Measurements from ENCODE around the gene HERC4. TPM values are rescaled to one million over a fixed set of nuclear protein-coding genes. Genes with fewer than 3 reads are reported as not detected.

HERC4 gene
- total and polyA plus RNA-seq, 4 donors, result 41.8 to 89.5 (median 45.6) TPM

GRCh38 chr10:67955614-67956013, 119.5 kb downstream of the HERC4 start:
- Histone ChIP-seq H3K36me3 (ENCODE audit: control insufficient read depth, insufficient read depth, low read length) (peaks cover 4% of the 10 kb centered on the region), H3K4me1 (ENCODE audit: control insufficient read depth, insufficient read depth, low read length) (no peaks in the 10 kb centered on the region), H3K27ac (ENCODE audit: low read depth, low read length) (no peak overlapping the region), H3K27me3 (ENCODE audit: control insufficient read depth, insufficient read depth, low read length) (no peaks in the 10 kb centered on the region), H3K4me3 (ENCODE audit: low read depth, low read length) (no peak overlapping the region), H3K9me3 (ENCODE audit: control insufficient read depth, insufficient read depth, low read length) (no peaks in the 10 kb centered on the region)
- DNase-seq (ENCODE audit: low read depth in 4 of 6, low spot score in 6 of 6), result no peak
- WGBS (ENCODE audit: insufficient coverage), result 86% methylated on average over 1 of the region's 6 CpGs

- Histone ChIP-seq H3K36me3 (ENCODE audit: control insufficient read depth, insufficient read depth, low read length) (peaks cover 7% of the 10 kb centered on the region), H3K9me3 (ENCODE audit: control insufficient read depth, insufficient read depth, low read length) (no peaks in the 10 kb centered on the region), H3K27me3 (ENCODE audit: control insufficient read depth, insufficient read depth, low read length) (no peaks in the 10 kb centered on the region), H3K4me3 (ENCODE audit: low read depth, low read length) (no peak overlapping the region), H3K4me1 (ENCODE audit: control insufficient read depth, insufficient read depth, low read length) (no peaks in the 10 kb centered on the region), H3K27ac (ENCODE audit: low read depth, low read length) (no peak overlapping the region)
- 93% methylated on average over 2 of the region's 2 CpGs for WGBS (ENCODE audit: insufficient coverage)
- no peak for DNase-seq (ENCODE audit: low read depth in 4 of 6, low spot score in 6 of 6)
These were observed 131.2 kb downstream of the HERC4 start for GRCh38 chr10:67943917-67944316.

GRCh38 chr10:67936416-67936815, 138.7 kb downstream of the HERC4 start:
- Histone ChIP-seq H3K4me3 (ENCODE audit: low read depth, low read length) (no peak overlapping the region), H3K27me3 (ENCODE audit: control insufficient read depth, insufficient read depth, low read length) (no peaks in the 10 kb centered on the region), H3K9me3 (ENCODE audit: control insufficient read depth, insufficient read depth, low read length) (no peaks in the 10 kb centered on the region), H3K27ac (ENCODE audit: low read depth, low read length) (no peak overlapping the region), H3K4me1 (ENCODE audit: control insufficient read depth, insufficient read depth, low read length) (no peaks in the 10 kb centered on the region), H3K36me3 (ENCODE audit: control insufficient read depth, insufficient read depth, low read length) (peaks cover 14% of the 10 kb centered on the region)
- no peak for DNase-seq (ENCODE audit: low read depth in 4 of 6, low spot score in 6 of 6)
- WGBS (ENCODE audit: insufficient coverage), result no CpG with 5 or more reads among the region's 1 CpG

GRCh38 chr10:67935223-67935622, 139.9 kb downstream of the HERC4 start:
- no peaks in the 10 kb centered on the region for H3K4me1 ChIP-seq (ENCODE audit: control insufficient read depth, insufficient read depth, low read length)
- no peaks in the 10 kb centered on the region for H3K9me3 ChIP-seq (ENCODE audit: control insufficient read depth, insufficient read depth, low read length)
- no peaks in the 10 kb centered on the region for H3K27me3 ChIP-seq (ENCODE audit: control insufficient read depth, insufficient read depth, low read length)
- H3K27ac ChIP-seq (ENCODE audit: low read depth, low read length), result no peak overlapping the region
- peaks cover 23% of the 10 kb centered on the region for H3K36me3 ChIP-seq (ENCODE audit: control insufficient read depth, insufficient read depth, low read length)
- no peak for DNase-seq (ENCODE audit: low read depth in 4 of 6, low spot score in 6 of 6)
- WGBS (ENCODE audit: insufficient coverage), result 100% methylated on average over 3 of the region's 9 CpGs
- no peak overlapping the region for H3K4me3 ChIP-seq (ENCODE audit: low read depth, low read length)

- Histone ChIP-seq H3K36me3 (ENCODE audit: control insufficient read depth, insufficient read depth, low read length) (peaks cover 30% of the 10 kb centered on the region), H3K27me3 (ENCODE audit: control insufficient read depth, insufficient read depth, low read length) (no peaks in the 10 kb centered on the region), H3K9me3 (ENCODE audit: control insufficient read depth, insufficient read depth, low read length) (no peaks in the 10 kb centered on the region), H3K4me3 (ENCODE audit: low read depth, low read length) (no peak overlapping the region), H3K4me1 (ENCODE audit: control insufficient read depth, insufficient read depth, low read length) (no peaks in the 10 kb centered on the region), H3K27ac (ENCODE audit: low read depth, low read length) (no peak overlapping the region)
- no peak for DNase-seq (ENCODE audit: low read depth in 4 of 6, low spot score in 6 of 6)
- WGBS (ENCODE audit: insufficient coverage), result no CpG with 5 or more reads among the region's 1 CpG
These were observed 140.7 kb downstream of the HERC4 start for GRCh38 chr10:67934336-67934735.

GRCh38 chr10:67933199-67933598, 141.9 kb downstream of the HERC4 start:
- no peak for DNase-seq (ENCODE audit: low read depth in 4 of 6, low spot score in 6 of 6)
- WGBS (ENCODE audit: insufficient coverage), result no CpG with 5 or more reads among the region's 2 CpGs
- H3K4me1 ChIP-seq (ENCODE audit: control insufficient read depth, insufficient read depth, low read length), result no peaks in the 10 kb centered on the region
- no peak overlapping the region for H3K4me3 ChIP-seq (ENCODE audit: low read depth, low read length)
- H3K36me3 ChIP-seq (ENCODE audit: control insufficient read depth, insufficient read depth, low read length), result peaks cover 32% of the 10 kb centered on the region
- H3K27me3 ChIP-seq (ENCODE audit: control insufficient read depth, insufficient read depth, low read length), result no peaks in the 10 kb centered on the region
- no peak overlapping the region for H3K27ac ChIP-seq (ENCODE audit: low read depth, low read length)
- H3K9me3 ChIP-seq (ENCODE audit: control insufficient read depth, insufficient read depth, low read length), result no peaks in the 10 kb centered on the region

- H3K27me3 ChIP-seq (ENCODE audit: control insufficient read depth, insufficient read depth, low read length), result no peaks in the 10 kb centered on the region
- H3K27ac ChIP-seq (ENCODE audit: low read depth, low read length), result no peak overlapping the region
- peaks cover 33% of the 10 kb centered on the region for H3K36me3 ChIP-seq (ENCODE audit: control insufficient read depth, insufficient read depth, low read length)
- no peak overlapping the region for H3K4me3 ChIP-seq (ENCODE audit: low read depth, low read length)
- no peaks in the 10 kb centered on the region for H3K9me3 ChIP-seq (ENCODE audit: control insufficient read depth, insufficient read depth, low read length)
- H3K4me1 ChIP-seq (ENCODE audit: control insufficient read depth, insufficient read depth, low read length), result no peaks in the 10 kb centered on the region
- no CpG with 5 or more reads among the region's 1 CpG for WGBS (ENCODE audit: insufficient coverage)
- no peak for DNase-seq (ENCODE audit: low read depth in 4 of 6, low spot score in 6 of 6)
These were observed 148.1 kb downstream of the HERC4 start for GRCh38 chr10:67926951-67927350.

- Histone ChIP-seq H3K9me3 (ENCODE audit: control insufficient read depth, insufficient read depth, low read length) (no peaks in the 10 kb centered on the region), H3K36me3 (ENCODE audit: control insufficient read depth, insufficient read depth, low read length) (peaks cover 19% of the 10 kb centered on the region), H3K27ac (ENCODE audit: low read depth, low read length) (no peak overlapping the region), H3K27me3 (ENCODE audit: control insufficient read depth, insufficient read depth, low read length) (no peaks in the 10 kb centered on the region), H3K4me1 (ENCODE audit: control insufficient read depth, insufficient read depth, low read length) (no peaks in the 10 kb centered on the region), H3K4me3 (ENCODE audit: low read depth, low read length) (no peak overlapping the region)
- DNase-seq (ENCODE audit: low read depth in 4 of 6, low spot score in 6 of 6), result no peak
- no CpG with 5 or more reads among the region's 1 CpG for WGBS (ENCODE audit: insufficient coverage)
These were observed 149.6 kb downstream of the HERC4 start for GRCh38 chr10:67925449-67926005.

GRCh38 chr10:67924136-67924535, 150.9 kb downstream of the HERC4 start:
- Histone ChIP-seq H3K4me1 (ENCODE audit: control insufficient read depth, insufficient read depth, low read length) (no peaks in the 10 kb centered on the region), H3K27ac (ENCODE audit: low read depth, low read length) (no peak overlapping the region), H3K27me3 (ENCODE audit: control insufficient read depth, insufficient read depth, low read length) (no peaks in the 10 kb centered on the region), H3K9me3 (ENCODE audit: control insufficient read depth, insufficient read depth, low read length) (no peaks in the 10 kb centered on the region), H3K36me3 (ENCODE audit: control insufficient read depth, insufficient read depth, low read length) (peaks cover 12% of the 10 kb centered on the region), H3K4me3 (ENCODE audit: low read depth, low read length) (no peak overlapping the region)
- no CpG with 5 or more reads among the region's 3 CpGs for WGBS (ENCODE audit: insufficient coverage)
- no peak for DNase-seq (ENCODE audit: low read depth in 4 of 6, low spot score in 6 of 6)

GRCh38 chr10:67923551-67923950, 151.5 kb downstream of the HERC4 start:
- no peaks in the 10 kb centered on the region for H3K9me3 ChIP-seq (ENCODE audit: control insufficient read depth, insufficient read depth, low read length)
- H3K4me3 ChIP-seq (ENCODE audit: low read depth, low read length), result no peak overlapping the region
- H3K27ac ChIP-seq (ENCODE audit: low read depth, low read length), result no peak overlapping the region
- H3K4me1 ChIP-seq (ENCODE audit: control insufficient read depth, insufficient read depth, low read length), result no peaks in the 10 kb centered on the region
- H3K36me3 ChIP-seq (ENCODE audit: control insufficient read depth, insufficient read depth, low read length), result peaks cover 15% of the 10 kb centered on the region
- no peaks in the 10 kb centered on the region for H3K27me3 ChIP-seq (ENCODE audit: control insufficient read depth, insufficient read depth, low read length)
- 100% methylated on average over 1 of the region's 5 CpGs for WGBS (ENCODE audit: insufficient coverage)
- DNase-seq (ENCODE audit: low read depth in 4 of 6, low spot score in 6 of 6), result no peak

Data from spinal cord (tissue), 10 donors.